WTC11 (cell line): ENCODE results near the gene FBXO47. TPM values are rescaled to one million over a fixed set of nuclear protein-coding genes. Genes with fewer than 3 reads are reported as not detected.

Source experiments
- ATAC-seq: fragments of 200-7000 bp; cut with Tn5 transposase; 2 replicates; pipeline ENCODE4 v1.10.0; 2021; ENCODE audit warnings: mild to moderate bottlenecking, moderate library complexity
- CTCF ChIA-PET: fragments of 300-600 bp; sonication (Branson Sonifier 250); formaldehyde crosslinking; loops from one replicate; lab custom pipeline; 2021; ENCODE audit warnings: antibody characterized with exemption; lab: Charles Lee
- POLR2A ChIA-PET: fragments of 350-600 bp; sonication (Branson Sonifier 250); formaldehyde crosslinking; loops from one replicate; lab custom pipeline; 2021; ENCODE audit warnings: antibody characterized with exemption; lab: Charles Lee
- DNase-seq: peaks from one replicate; pipeline ENCODE4 v3.0.0; 2021; ENCODE audit warnings: low spot score
- H3K27ac Mint-ChIP-seq: 2 replicates; pipeline ENCODE4 v1.8.0; 2021; ENCODE audit warnings: mixed read lengths
- H3K27me3 Mint-ChIP-seq: 2 replicates; pipeline ENCODE4 v1.8.0; 2021; ENCODE audit warnings: low read depth, mild to moderate bottlenecking, moderate library complexity, mixed read lengths
- H3K36me3 Mint-ChIP-seq: 2 replicates; pipeline ENCODE4 v1.8.0; 2021; ENCODE audit warnings: mixed read lengths
- H3K4me1 Mint-ChIP-seq: 2 replicates; pipeline ENCODE4 v1.8.0; 2022; ENCODE audit warnings: mixed read lengths
- H3K4me3 Mint-ChIP-seq: 2 replicates; pipeline ENCODE4 v1.8.0; 2021; ENCODE audit warnings: mild to moderate bottlenecking, moderate library complexity, mixed read lengths
- H3K9me3 Mint-ChIP-seq: 2 replicates; pipeline ENCODE4 v1.8.0; 2021; ENCODE audit warnings: mixed read lengths
- CBFB ChIP-seq: sonication (generic); formaldehyde crosslinking; IDR thresholded peaks from 2 replicates; pipeline ENCODE4 v1.8.1; 2022; ENCODE audit warnings: mild to moderate bottlenecking, low read depth, missing genetic modification reagents
- FOXP1 ChIP-seq: sonication (generic); formaldehyde crosslinking; IDR thresholded peaks from 2 replicates; pipeline ENCODE4 v1.8.0; 2022; ENCODE audit warnings: missing genetic modification reagents, mild to moderate bottlenecking, moderate library complexity, borderline replicate concordance
- FOXP4 ChIP-seq: sonication (generic); formaldehyde crosslinking; IDR thresholded peaks from 2 replicates; pipeline ENCODE4 v1.8.0; 2022; ENCODE audit warnings: mild to moderate bottlenecking, missing genetic modification reagents
- GRHL2 ChIP-seq: fragments of 250-450 bp; sonication (Bioruptor Pico); IDR thresholded peaks from 2 replicates; pipeline ENCODE4 v1.8.0; 2022; ENCODE audit warnings: mild to moderate bottlenecking, moderate library complexity; ENCODE audit not compliant: insufficient replicate concordance, severe bottlenecking
- NR3C1 ChIP-seq: sonication (generic); formaldehyde crosslinking; conservative IDR thresholded peaks from 2 replicates; pipeline ENCODE4 v1.8.1; 2023; ENCODE audit warnings: low read depth, mild to moderate bottlenecking, missing genetic modification reagents
- PRDM15 ChIP-seq: sonication (generic); formaldehyde crosslinking; IDR thresholded peaks from 2 replicates; pipeline ENCODE4 v1.8.0; 2022; ENCODE audit warnings: missing genetic modification reagents
- PREB ChIP-seq: sonication (generic); formaldehyde crosslinking; IDR thresholded peaks from 2 replicates; pipeline ENCODE4 v1.8.1; 2022; ENCODE audit warnings: mild to moderate bottlenecking, missing genetic modification reagents, moderate library complexity, borderline replicate concordance
- TEAD4 ChIP-seq: sonication (generic); formaldehyde crosslinking; IDR thresholded peaks from 2 replicates; pipeline ENCODE4 v1.8.0; 2022; ENCODE audit warnings: mild to moderate bottlenecking, missing genetic modification reagents
- USF2 ChIP-seq: sonication (generic); formaldehyde crosslinking; IDR thresholded peaks from 2 replicates; pipeline ENCODE4 v1.8.1; 2023; ENCODE audit warnings: mild to moderate bottlenecking, missing genetic modification reagents, moderate library complexity
- ZNF121 ChIP-seq: sonication (generic); formaldehyde crosslinking; IDR thresholded peaks from 2 replicates; pipeline ENCODE4 v1.8.0; 2023; ENCODE audit warnings: missing genetic modification reagents
- ZNF232 ChIP-seq: sonication (generic); formaldehyde crosslinking; IDR thresholded peaks from 2 replicates; pipeline ENCODE4 v1.8.0; 2022; ENCODE audit warnings: mild to moderate bottlenecking, missing genetic modification reagents
- ZNF281 ChIP-seq: sonication (generic); formaldehyde crosslinking; IDR thresholded peaks from 2 replicates; pipeline ENCODE4 v1.8.0; 2023; ENCODE audit warnings: mild to moderate bottlenecking, missing genetic modification reagents
- total RNA-seq: library from RNA; stranded (reverse); gene quantifications from 3 replicates; pipeline ENCODE4 v1.2.3, GENCODE V29; 2021

The FBXO47 gene
- total RNA-seq, 1 experiment from 2014 or later = not detected

- TF ChIP-seq PREB (CRISPR knock-in tag) (no peak), CBFB (no peak), FOXP4 (CRISPR knock-in tag) (no peak), NR3C1 (no peak)
Observed at GRCh38 chr17:38904892-38905291, 62.3 kb downstream of the FBXO47 start (continued).

GRCh38 chr17:38903404-38903803, 63.8 kb downstream of the FBXO47 start:
- DNase-seq = no peak
- ATAC-seq = no peak
- Mint-ChIP-seq H3K27ac (no peak overlapping the region), H3K27me3 (no peaks in the 10 kb centered on the region), H3K4me1 (peaks cover 28% of the 10 kb centered on the region), H3K36me3 (peaks cover 32% of the 10 kb centered on the region), H3K4me3 (no peak overlapping the region), H3K9me3 (no peaks in the 10 kb centered on the region)
- CTCF ChIA-PET = no interaction called here
- POLR2A ChIA-PET = no interaction called here
- peak; percentile 77 for TF ChIP-seq ZNF121 (CRISPR knock-in tag)
- no peak; the same call in 1 of the 2 replicates for TF ChIP-seq USF2 (CRISPR knock-in tag)

- TF ChIP-seq GRHL2 = no peak
- TF ChIP-seq PRDM15 (CRISPR knock-in tag) = peak; percentile 82
- TF ChIP-seq FOXP1 (CRISPR knock-in tag) = no peak
- Mint-ChIP-seq H3K27ac (peak overlapping the region; percentile 63; the same call in 1 of the 2 replicates), H3K4me1 (peaks cover 22% of the 10 kb centered on the region), H3K36me3 (peaks cover 41% of the 10 kb centered on the region), H3K27me3 (no peaks in the 10 kb centered on the region), H3K4me3 (no peak overlapping the region), H3K9me3 (no peaks in the 10 kb centered on the region)
- ChIA-PET POLR2A (interaction anchor here (1.1 kb wide), 1 partner anchor 30 kb away, joined by 5 read pairs; no protein-coding TSS in a partner anchor), CTCF (interaction anchor here (0.8 to 2.3 kb wide), 6 partner anchors 9 to 82 kb away, joined by 3 to 8 read pairs (median 3); no protein-coding TSS in a partner anchor)
- ATAC-seq (no peak; the same call in 1 of the 2 replicates), DNase-seq (no peak)
Observed at GRCh38 chr17:38900978-38901656, 66.1 kb downstream of the FBXO47 start.

- H3K36me3 Mint-ChIP-seq = peaks cover 35% of the 10 kb centered on the region
- peaks cover 27% of the 10 kb centered on the region for H3K4me1 Mint-ChIP-seq
- no peak for ATAC-seq
- peak overlapping the region; percentile 12; the same call in 1 of the 2 replicates for H3K27ac Mint-ChIP-seq
- H3K27me3 Mint-ChIP-seq = no peaks in the 10 kb centered on the region
- POLR2A ChIA-PET = no interaction called here
- no peaks in the 10 kb centered on the region for H3K9me3 Mint-ChIP-seq
- CTCF ChIA-PET = no interaction called here
- no peak for DNase-seq
- no peak for TF ChIP-seq ZNF232 (CRISPR knock-in tag)
- no peak for TF ChIP-seq TEAD4 (CRISPR knock-in tag)
- TF ChIP-seq ZNF281 = no peak
- H3K4me3 Mint-ChIP-seq = no peak overlapping the region
Observed at GRCh38 chr17:38899421-38899820, 67.8 kb downstream of the FBXO47 start.
